DOHH2 (cell line): Measurements from ENCODE around the gene CRADD.
"Not testable (repeated sequence)": the region's sequence is repeated elsewhere in the genome, so short reads cannot be mapped to it uniquely, and the experiment has no call there.

Experiments
- H3F3A ChIP-seq: fragments of 200-600 bp; sonication (generic), shearing (Covaris generic); 2 replicates; pipeline ENCODE4 v1.6.0; 2016; ENCODE audit warnings: antibody characterized with exemption, mild to moderate bottlenecking; ENCODE audit not compliant: control insufficient read depth, insufficient read depth
- H3K27ac ChIP-seq: fragments of 200-600 bp; sonication (generic); 2 replicates; pipeline ENCODE4 v1.5.1; 2014; ENCODE audit warnings: low read depth, mild to moderate bottlenecking, low read length, moderate library complexity
- H3K27me3 ChIP-seq: fragments of 200-600 bp; sonication (generic); 2 replicates; pipeline ENCODE4 v1.6.1; 2014; ENCODE audit warnings: mild to moderate bottlenecking, low read length, mixed read lengths; ENCODE audit not compliant: control insufficient read depth
- H3K36me3 ChIP-seq: fragments of 200-600 bp; sonication (generic); 2 replicates; pipeline ENCODE4 v1.6.1; 2014; ENCODE audit warnings: mild to moderate bottlenecking, low read length, moderate library complexity, mixed read lengths; ENCODE audit not compliant: control insufficient read depth
- H3K4me1 ChIP-seq: fragments of 200-600 bp; sonication (generic); 2 replicates; pipeline ENCODE4 v1.6.1; 2014; ENCODE audit warnings: mild to moderate bottlenecking, low read length, mixed read lengths; ENCODE audit not compliant: control insufficient read depth
- H3K4me2 ChIP-seq: fragments of 200-600 bp; sonication (generic); 2 replicates; pipeline ENCODE4 v1.6.0; 2014; ENCODE audit warnings: mild to moderate bottlenecking, low read length, moderate library complexity
- H3K4me3 ChIP-seq: fragments of 200-600 bp; sonication (generic); 2 replicates; pipeline ENCODE4 v1.5.1; 2014; ENCODE audit warnings: mild to moderate bottlenecking, low read length, mixed read lengths
- H3K79me2 ChIP-seq: fragments of 200-600 bp; sonication (generic); 2 replicates; pipeline ENCODE4 v1.6.1; 2014; ENCODE audit warnings: mild to moderate bottlenecking, low read length, mixed read lengths; ENCODE audit not compliant: control insufficient read depth
- H3K9me2 ChIP-seq: fragments of 200-600 bp; sonication (generic); replicated peaks from 2 replicates; pipeline ENCODE4 v1.6.1; 2014; ENCODE audit warnings: mild to moderate bottlenecking, low read length, mixed read lengths; ENCODE audit not compliant: control insufficient read depth
- H3K9me3 ChIP-seq: fragments of 200-600 bp; sonication (generic); 2 replicates; pipeline ENCODE4 v1.6.1; 2014; ENCODE audit warnings: antibody characterized with exemption, low read length, mixed read lengths; ENCODE audit not compliant: control insufficient read depth, insufficient read depth
- H4K20me1 ChIP-seq: fragments of 200-600 bp; sonication (generic); 2 replicates; pipeline ENCODE4 v1.6.0; 2014; ENCODE audit warnings: low read depth, mild to moderate bottlenecking, antibody characterized with exemption, low read length, moderate library complexity; ENCODE audit not compliant: control insufficient read depth, insufficient read depth
- CTCF ChIP-seq: fragments of 200-600 bp; sonication (generic); IDR thresholded peaks from one replicate; pipeline ENCODE4 v1.5.1; 2014; ENCODE audit warnings: antibody characterized with exemption, mild to moderate bottlenecking, low read depth, low read length; ENCODE audit not compliant: poor library complexity, severe bottlenecking
- EZH2phosphoT487 ChIP-seq: fragments of 200-600 bp; sonication (generic); IDR thresholded peaks from 2 replicates; pipeline ENCODE4 v1.6.1; 2017; ENCODE audit warnings: borderline replicate concordance, mild to moderate bottlenecking, antibody characterized with exemption, low read length, moderate library complexity, mixed read lengths

Gene CRADD

GRCh38 chr12:93926237-93926636 is 249.1 kb downstream of the CRADD start:
- H3K9me3 ChIP-seq = no peaks in the 10 kb centered on the region
- H4K20me1 ChIP-seq = no peaks in the 10 kb centered on the region
- TF ChIP-seq EZH2phosphoT487 (no peak), CTCF (no peak)
- no peaks in the 10 kb centered on the region for H3K36me3 ChIP-seq
- no peak overlapping the region for H3K4me2 ChIP-seq
- no peaks in the 10 kb centered on the region for H3K79me2 ChIP-seq
- H3K9me2 ChIP-seq = no peaks in the 10 kb centered on the region
- 0 out of 2 replicates have a peak, but pooled peaks cover 4% of the 10 kb centered on the region for H3K27me3 ChIP-seq
- H3K4me3 ChIP-seq = no peak overlapping the region
- H3F3A ChIP-seq = no peaks in the 10 kb centered on the region
- no peak overlapping the region for H3K27ac ChIP-seq
- H3K4me1 ChIP-seq = no peaks in the 10 kb centered on the region

GRCh38 chr12:93929081-93929480 is 251.9 kb downstream of the CRADD start:
- not testable (repeated sequence) for H3K4me1 ChIP-seq, H3K27me3 ChIP-seq, H3K27ac ChIP-seq, H3K9me3 ChIP-seq, H3K79me2 ChIP-seq, H3K4me3 ChIP-seq, H3K36me3 ChIP-seq, H3K9me2 ChIP-seq, H4K20me1 ChIP-seq, H3K4me2 ChIP-seq, H3F3A ChIP-seq

- Histone ChIP-seq H3K36me3 (no peaks in the 10 kb centered on the region), H3K79me2 (no peaks in the 10 kb centered on the region), H3F3A (no peaks in the 10 kb centered on the region), H4K20me1 (no peaks in the 10 kb centered on the region), H3K9me3 (no peaks in the 10 kb centered on the region; the same call in 1 of the 2 replicates), H3K4me2 (no peak overlapping the region), H3K4me1 (no peaks in the 10 kb centered on the region), H3K4me3 (no peak overlapping the region), H3K27ac (no peak overlapping the region), H3K27me3 (no peaks in the 10 kb centered on the region), H3K9me2 (no peaks in the 10 kb centered on the region)
- no peak for TF ChIP-seq EZH2phosphoT487
- TF ChIP-seq CTCF = no peak
These were observed 260.6 kb downstream of the CRADD start for GRCh38 chr12:93937812-93938211.

- Histone ChIP-seq H3K9me3 (no peaks in the 10 kb centered on the region; the same call in 1 of the 2 replicates), H4K20me1 (no peaks in the 10 kb centered on the region), H3F3A (no peaks in the 10 kb centered on the region), H3K27ac (no peak overlapping the region), H3K4me2 (no peak overlapping the region), H3K27me3 (no peaks in the 10 kb centered on the region), H3K9me2 (no peaks in the 10 kb centered on the region), H3K4me1 (no peaks in the 10 kb centered on the region), H3K4me3 (no peak overlapping the region), H3K36me3 (no peaks in the 10 kb centered on the region), H3K79me2 (no peaks in the 10 kb centered on the region)
- TF ChIP-seq EZH2phosphoT487 (no peak), CTCF (no peak)
These were observed 261.1 kb downstream of the CRADD start for GRCh38 chr12:93938317-93938716.
